ENCODE results near the gene PARD3B.

- TF ChIP-seq SUZ12 (IDR thresholded peaks at IDR 0.05; ENCODE audit: extremely low read depth, insufficient read depth, insufficient read length) = no peak
- no peak for TF ChIP-seq ZNF274 (IDR thresholded peaks at IDR 0.05; ENCODE audit: low read depth, low read length)
- no peak for TF ChIP-seq YY1 (IDR thresholded peaks at IDR 0.05; ENCODE audit: insufficient read depth, insufficient read length)
Measured at GRCh38 chr2:205484215-205484614, 938.9 kb downstream of the PARD3B start.

Measured in NT2/D1 (cell line).